Left lobe of liver (tissue), 2 donors: ENCODE data around the gene NUAK1. TPM values are rescaled to one million over a fixed set of nuclear protein-coding genes. Genes with fewer than 3 reads are reported as not detected.

ENCODE experiments used
- ATAC-seq: fragments of 200-7000 bp; cut with Tn5 transposase; one replicate; pipeline ENCODE4 v1.9.1; 2020; ENCODE audit warnings: mild to moderate bottlenecking, moderate library complexity
- DNase-seq: peaks from one replicate; pipeline ENCODE4 v3.0.0-alpha.2; 2020; ENCODE audit warnings: low spot score
- total RNA-seq: library from RNA; stranded (reverse); gene quantifications from one replicate; pipeline ENCODE4 v1.2.1, GENCODE V29; 2021
- donor health status: DM: no; HTN: no; CAD: no; lungs with moderate emphysema.
- donor health status: DM: no; HTN: yes; CAD: no.

Gene NUAK1
- total RNA-seq, 1 donor from 2014 or later, result 3.4 TPM

GRCh38 chr12:106086696-106087095 is 52.1 kb downstream of the NUAK1 start:
- ATAC-seq, result no peak
- no peak for DNase-seq

- ATAC-seq, result no peak
- DNase-seq, result no peak
Observed at GRCh38 chr12:106085213-106085612, 53.5 kb downstream of the NUAK1 start.

GRCh38 chr12:106084759-106085158 is 54.0 kb downstream of the NUAK1 start:
- ATAC-seq (no peak), DNase-seq (no peak)

- no peak for DNase-seq
- no peak for ATAC-seq
Observed at GRCh38 chr12:106084014-106084671, 54.6 kb downstream of the NUAK1 start.

- peak; percentile 63 for ATAC-seq
- no peak for DNase-seq
Observed at GRCh38 chr12:106082216-106083175, 56.3 kb downstream of the NUAK1 start.

GRCh38 chr12:106081606-106082005 is 57.1 kb downstream of the NUAK1 start:
- ATAC-seq (no peak), DNase-seq (no peak)

GRCh38 chr12:106080791-106081170 is 58.0 kb downstream of the NUAK1 start:
- no peak for ATAC-seq
- DNase-seq, result no peak

GRCh38 chr12:106080041-106080790 is 58.5 kb downstream of the NUAK1 start:
- DNase-seq, result no peak
- peak; percentile 31 for ATAC-seq

GRCh38 chr12:106079148-106079738 is 59.5 kb downstream of the NUAK1 start:
- ATAC-seq (no peak), DNase-seq (no peak)

- no peak for ATAC-seq
- DNase-seq, result no peak
Observed at GRCh38 chr12:106078358-106079010, 60.3 kb downstream of the NUAK1 start.

GRCh38 chr12:106074706-106075392 is 63.9 kb downstream of the NUAK1 start:
- no peak for DNase-seq

GRCh38 chr12:106074361-106074705 is 64.4 kb downstream of the NUAK1 start:
- no peak for DNase-seq

More at GRCh38 chr12:106074706-106075392, 63.9 kb downstream of the NUAK1 start:
- ATAC-seq, result no peak

GRCh38 chr12:106073179-106073578 is 65.6 kb downstream of the NUAK1 start:
- DNase-seq (no peak), ATAC-seq (no peak)

More at GRCh38 chr12:106074361-106074705, 64.4 kb downstream of the NUAK1 start:
- no peak for ATAC-seq

- DNase-seq (no peak), ATAC-seq (no peak)
Observed at GRCh38 chr12:106072751-106073150, 66.0 kb downstream of the NUAK1 start.

- DNase-seq (no peak), ATAC-seq (no peak)
Observed at GRCh38 chr12:106071686-106072085, 67.1 kb downstream of the NUAK1 start.

- DNase-seq, result no peak
- ATAC-seq, result no peak
Observed at GRCh38 chr12:106070611-106071010, 68.1 kb downstream of the NUAK1 start.

GRCh38 chr12:106070147-106070546 is 68.6 kb downstream of the NUAK1 start:
- DNase-seq (no peak), ATAC-seq (no peak)

- no peak for ATAC-seq
Observed at GRCh38 chr12:106068296-106068695, 70.5 kb downstream of the NUAK1 start.

GRCh38 chr12:106067606-106068205 is 71.0 kb downstream of the NUAK1 start:
- DNase-seq (no peak), ATAC-seq (no peak)

More at GRCh38 chr12:106068296-106068695, 70.5 kb downstream of the NUAK1 start:
- no peak for DNase-seq
